Renal pelvis (tissue), 4 donors: Measurements from ENCODE around the gene MAD1L1. TPM values are rescaled to one million over a fixed set of nuclear protein-coding genes. Genes with fewer than 3 reads are reported as not detected.

ENCODE experiments used
- DNase-seq: peaks from one replicate; pipeline ENCODE4 v3.0.0-alpha.2; 2013
- polyA plus RNA-seq, 3 donors: library from polyadenylated mRNA; unstranded; fragments of 120-200 nt; gene quantifications; one replicate each; pipeline ENCODE4 v1.2.1, GENCODE V29; 2013; ENCODE audit not compliant: insufficient read length in 3 of 3

MAD1L1 gene
- polyA plus RNA-seq, 3 donors = 27.0 to 27.6 (median 27.3) TPM

- DNase-seq = no peak
Measured at GRCh38 chr7:2105280-2105679, 127.5 kb downstream of the MAD1L1 start.

DNA sequence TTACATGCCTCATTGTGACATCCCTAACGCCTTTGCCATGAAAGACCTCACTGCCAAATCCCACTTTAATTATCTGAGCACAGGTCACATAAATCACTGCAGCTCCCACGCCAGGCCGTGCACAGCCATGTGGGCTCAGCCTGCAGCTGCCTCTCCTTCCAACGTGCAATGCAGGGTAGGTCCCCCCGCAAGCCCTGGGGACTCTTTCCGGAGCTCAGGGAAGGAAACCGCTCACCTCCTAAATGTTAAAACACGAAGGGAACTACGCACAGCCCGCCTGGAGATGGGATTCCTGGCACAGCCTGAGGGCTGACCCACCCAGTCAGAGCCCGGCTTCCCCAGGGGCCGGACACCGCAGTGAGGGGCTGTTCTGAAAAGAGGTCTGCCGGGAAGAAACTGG, 128.0 kb downstream of the MAD1L1 start:
- DNase-seq = peak; percentile 77

DNA sequence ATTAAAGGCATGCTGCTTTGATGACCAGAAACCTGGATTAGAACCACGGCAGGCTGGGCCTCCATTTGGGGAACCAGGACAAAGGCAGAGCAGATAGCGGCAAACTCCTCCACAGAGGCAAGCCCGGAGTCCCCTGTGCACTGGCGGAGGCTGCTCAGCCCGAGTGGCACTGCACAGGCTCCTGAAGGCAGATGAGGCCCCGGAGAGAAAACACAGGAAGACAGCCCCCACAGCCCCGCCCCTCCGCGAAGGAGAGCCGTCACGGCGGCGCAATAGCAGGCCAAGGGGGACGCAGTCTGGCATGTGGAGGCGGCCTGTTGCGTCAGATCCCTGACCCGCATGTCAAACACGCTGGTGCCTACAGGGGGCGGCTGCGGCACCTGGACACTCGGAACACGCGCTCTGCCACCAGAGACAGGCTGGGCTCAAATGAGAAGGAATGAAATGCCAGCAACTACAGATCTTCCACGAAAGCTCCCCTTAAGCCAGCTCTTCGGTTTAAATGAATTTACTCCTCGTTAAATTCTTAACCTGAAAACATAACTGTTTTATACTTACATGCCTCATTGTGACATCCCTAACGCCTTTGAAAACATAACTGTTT, 128.5 kb downstream of the MAD1L1 start:
- DNase-seq = peak; percentile 87

DNA sequence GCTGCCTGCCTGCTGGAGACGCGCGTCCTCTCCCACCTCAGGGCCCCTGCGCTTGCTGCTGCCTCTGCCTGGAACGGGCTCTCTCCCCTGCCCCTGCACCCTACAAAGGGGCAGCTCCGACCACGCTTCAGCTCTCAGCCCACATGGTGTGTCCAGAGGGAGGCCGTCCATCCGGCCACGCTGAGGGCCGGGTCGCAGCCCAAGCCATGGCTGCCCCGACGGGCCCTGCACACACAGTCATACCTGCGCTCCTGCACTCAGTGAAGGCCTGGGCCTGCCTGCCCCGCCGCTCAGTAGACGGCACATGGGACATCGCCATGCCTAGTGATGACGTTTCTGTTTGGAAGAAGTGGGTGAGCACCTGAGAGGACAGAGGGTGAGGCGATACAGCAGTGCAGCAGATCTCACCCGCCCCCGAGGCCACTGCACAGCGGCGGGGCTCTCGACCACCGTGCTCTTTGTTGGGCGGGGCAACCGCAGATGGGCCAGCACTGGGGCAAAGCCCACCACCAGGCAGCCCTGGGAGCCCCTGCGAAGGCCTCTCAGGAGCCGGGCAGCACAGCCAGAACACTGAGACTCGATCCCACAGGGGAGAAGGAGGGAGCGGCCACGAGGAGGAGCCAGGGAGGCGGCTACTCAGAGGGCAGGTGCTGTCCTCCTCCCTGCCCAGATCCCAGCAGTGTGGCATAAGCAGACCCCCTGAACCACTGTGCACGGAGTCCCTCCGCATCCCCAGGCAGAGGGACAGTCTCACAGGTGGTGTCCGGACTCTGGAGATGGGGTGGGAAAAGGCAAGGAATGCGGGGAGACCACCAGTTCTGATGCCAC, 129.5 kb downstream of the MAD1L1 start:
- no peak for DNase-seq

GRCh38 chr7:2102375-2102723, 130.4 kb downstream of the MAD1L1 start:
- no peak for DNase-seq

GRCh38 chr7:2101630-2102374, 130.9 kb downstream of the MAD1L1 start:
- DNase-seq = no peak

DNA sequence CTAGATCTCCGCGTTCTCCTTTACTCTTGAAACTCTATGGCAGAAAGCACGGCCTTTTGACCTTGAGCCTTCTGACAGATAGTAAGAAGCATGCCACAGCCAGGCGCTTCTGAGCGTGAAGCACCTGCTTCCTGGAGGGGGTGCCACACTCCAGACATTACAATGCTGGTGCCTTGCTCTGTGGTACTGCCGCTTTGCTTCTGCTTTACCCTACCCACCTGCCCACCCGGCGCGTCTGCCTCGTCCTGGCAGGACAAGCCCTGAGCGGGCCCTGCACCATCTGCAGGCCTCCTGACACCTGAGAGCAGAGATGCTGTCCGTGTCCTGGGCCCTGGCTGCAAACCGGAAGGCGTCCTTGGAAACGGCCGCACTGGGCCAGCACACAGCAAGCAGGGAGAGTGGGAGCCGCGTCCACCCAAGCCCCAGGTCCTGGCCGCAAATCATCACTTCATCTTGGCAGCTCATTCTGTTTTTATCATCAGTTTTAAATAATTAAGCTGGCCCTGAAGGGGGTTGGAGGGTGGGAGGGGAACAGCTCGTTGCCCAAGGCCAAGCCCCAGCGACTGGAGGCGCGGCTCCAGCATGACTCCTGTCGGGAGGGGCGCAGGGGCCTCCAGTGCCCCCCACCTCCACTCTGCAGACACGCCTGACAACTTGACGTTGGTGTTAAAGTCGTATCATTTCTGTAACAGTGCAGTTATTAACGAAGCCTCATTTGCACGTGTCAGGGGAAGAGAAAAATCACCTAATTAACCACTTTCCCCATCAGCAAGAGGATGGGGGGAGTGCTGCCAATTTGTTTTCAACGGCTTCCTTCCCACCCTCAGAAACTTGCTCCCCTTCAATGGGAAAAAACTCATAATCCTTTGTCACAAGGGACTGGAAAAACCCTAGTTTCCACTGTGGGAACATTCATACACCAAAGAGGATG, 132.2 kb downstream of the MAD1L1 start:
- no peak for DNase-seq

DNA sequence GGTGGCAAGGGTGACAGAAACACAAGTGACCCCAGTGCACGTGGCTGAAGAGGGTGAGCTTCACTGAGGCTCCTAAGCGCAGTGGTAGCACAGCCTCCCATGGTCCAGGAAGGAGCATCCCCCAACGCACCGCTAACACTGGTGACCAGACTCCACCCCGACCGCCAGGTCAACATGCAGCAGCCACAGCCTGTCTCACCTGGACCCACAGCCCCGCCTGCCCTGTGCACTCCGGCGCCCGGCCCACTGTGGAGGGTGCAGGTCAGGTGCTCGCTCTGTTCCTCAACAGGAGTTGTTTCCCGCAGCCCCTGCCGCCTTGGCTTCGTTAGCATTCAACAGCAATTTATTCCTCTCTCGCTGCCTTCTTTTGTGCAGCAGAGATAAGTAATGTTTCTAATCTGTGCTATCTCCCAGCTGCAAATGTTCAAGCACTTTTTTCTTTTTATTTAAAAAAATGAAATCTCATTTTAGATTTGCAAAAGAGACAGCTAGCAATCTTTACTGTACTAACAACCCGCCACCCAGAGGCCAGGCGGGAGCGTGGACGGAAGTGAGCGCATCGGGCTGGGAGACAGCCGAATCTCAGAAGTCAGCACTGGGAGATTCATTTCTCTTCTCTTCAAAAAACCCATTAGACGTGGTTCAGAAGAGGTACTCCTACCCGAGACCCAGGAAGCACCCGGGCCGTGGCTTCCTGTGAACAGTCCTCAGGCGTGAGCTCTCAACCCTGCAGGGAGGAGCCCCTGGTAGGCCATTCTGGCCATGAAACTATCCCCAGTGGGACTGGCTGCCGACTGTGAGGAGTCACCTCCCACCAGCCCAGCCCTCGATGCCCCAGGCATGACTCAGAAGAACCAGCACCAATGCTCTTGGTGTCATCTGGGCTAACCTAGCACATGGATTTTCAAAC, 133.4 kb downstream of the MAD1L1 start:
- no peak for DNase-seq

GRCh38 chr7:2098496-2098895, 134.2 kb downstream of the MAD1L1 start:
- no peak for DNase-seq

GRCh38 chr7:2098056-2098455, 134.7 kb downstream of the MAD1L1 start:
- no peak for DNase-seq

GRCh38 chr7:2097492-2097891, 135.3 kb downstream of the MAD1L1 start:
- no peak for DNase-seq

DNA sequence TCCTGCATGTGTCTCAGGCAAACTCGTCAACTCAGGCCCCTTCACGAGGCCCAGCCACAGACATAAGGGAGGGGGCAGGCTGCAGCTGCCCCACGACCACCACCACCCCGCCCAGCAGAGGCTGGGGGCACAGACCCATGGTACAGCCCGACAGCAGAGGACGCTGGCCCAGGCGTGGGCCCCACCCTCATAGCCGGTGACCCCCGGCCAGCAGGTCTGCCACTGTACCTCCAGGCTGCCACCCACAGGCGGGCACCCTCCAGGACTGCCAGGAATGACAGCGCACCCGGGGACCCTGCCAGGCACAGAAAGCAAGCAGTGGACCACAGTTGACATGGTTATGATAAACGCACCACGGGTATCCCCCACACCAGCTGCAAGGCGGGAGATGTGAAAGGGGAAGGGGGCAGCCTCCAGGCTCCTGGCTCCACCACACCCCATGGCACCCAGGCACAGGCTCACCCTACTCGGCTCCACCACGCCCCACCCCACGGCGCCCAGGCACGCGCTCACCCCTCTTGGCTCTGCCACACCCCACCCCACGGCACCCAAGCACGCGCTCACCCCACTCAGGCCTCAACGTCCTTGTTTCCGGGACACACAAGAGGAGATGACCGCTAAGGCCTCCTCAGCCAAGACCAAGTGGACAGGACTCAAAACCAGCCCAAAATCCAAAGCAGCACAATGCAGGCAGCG, 135.9 kb downstream of the MAD1L1 start:
- no peak for DNase-seq

- DNase-seq = no peak
Measured at GRCh38 chr7:2095436-2095835, 137.3 kb downstream of the MAD1L1 start.

DNA sequence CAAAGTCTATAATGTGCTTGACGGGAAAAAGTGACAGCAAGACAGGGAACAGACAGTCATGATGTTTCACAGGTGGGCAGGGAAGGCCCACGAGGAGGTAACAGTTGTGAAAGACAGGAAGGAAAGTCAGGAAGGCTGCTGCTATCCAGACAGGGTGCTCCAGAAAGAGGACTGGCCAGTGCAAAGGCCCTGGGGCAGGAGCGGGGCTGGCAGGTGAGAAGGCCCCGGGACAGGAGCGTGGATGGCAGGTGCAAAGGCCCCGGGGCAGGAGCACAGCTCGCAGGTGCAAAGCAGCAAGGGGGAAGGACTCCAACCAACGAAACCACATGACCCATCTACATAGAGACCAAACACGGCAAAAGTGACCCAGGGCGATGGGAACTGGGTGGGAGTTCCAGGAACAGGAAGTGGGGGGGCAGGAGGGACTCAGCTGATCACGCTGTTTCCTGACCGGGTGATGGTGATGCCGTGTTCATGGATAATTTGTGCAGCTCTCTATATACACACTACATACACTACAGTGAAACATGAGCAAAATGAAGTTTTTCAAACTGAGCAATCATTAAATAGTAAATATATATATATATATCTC, 138.2 kb downstream of the MAD1L1 start:
- no peak for DNase-seq

- DNase-seq = no peak
Measured at GRCh38 chr7:2093843-2094220, 138.9 kb downstream of the MAD1L1 start.

DNA sequence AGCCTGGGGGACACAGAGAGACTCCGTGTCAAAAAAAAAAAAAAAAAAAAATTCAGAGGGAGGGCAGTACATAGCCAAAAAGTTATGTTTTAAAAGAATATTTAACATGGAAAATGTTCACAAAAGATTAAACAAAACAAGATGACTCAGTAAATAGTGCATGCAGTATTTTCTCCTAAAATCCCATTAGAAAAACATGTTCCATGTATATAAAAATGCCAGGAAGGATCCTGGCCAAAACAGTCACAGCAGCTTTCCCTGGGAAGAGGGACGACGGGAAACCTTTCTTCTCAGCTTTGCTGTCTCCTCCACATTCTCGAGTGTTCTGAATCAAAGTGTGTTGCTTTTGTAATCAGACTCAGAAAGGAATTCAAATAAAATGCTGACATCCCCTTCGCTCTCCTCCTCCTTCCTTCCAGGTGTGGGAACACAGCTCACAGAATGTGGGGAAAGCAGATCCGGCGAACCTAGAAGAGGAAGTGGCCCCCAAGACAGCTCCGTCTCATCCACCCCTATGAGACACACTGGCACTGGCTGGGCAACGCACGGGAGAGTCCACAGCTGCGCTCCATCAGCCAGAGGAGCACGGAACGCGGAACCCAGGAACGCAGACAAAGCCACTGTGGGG, 139.4 kb downstream of the MAD1L1 start:
- DNase-seq = no peak

DNA sequence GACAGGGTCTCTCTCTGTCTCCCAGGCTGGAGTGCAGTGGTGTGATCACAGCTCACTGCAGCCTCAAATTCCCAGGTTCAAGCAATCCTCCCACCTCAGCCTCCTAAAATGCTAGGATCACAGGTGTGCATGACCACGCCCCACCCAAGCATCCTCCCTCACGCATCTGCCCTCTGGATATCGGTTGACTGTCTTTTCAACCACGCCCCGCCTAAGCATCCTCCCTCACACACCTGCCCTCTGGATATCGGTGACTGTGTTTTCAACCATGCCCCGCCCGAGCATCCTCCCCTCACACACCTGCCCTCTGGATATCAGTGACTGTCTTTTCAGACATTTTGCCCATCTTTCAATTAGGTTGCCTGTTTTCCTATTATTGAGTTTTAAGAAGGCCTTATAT, 140.5 kb downstream of the MAD1L1 start:
- DNase-seq = no peak

DNA sequence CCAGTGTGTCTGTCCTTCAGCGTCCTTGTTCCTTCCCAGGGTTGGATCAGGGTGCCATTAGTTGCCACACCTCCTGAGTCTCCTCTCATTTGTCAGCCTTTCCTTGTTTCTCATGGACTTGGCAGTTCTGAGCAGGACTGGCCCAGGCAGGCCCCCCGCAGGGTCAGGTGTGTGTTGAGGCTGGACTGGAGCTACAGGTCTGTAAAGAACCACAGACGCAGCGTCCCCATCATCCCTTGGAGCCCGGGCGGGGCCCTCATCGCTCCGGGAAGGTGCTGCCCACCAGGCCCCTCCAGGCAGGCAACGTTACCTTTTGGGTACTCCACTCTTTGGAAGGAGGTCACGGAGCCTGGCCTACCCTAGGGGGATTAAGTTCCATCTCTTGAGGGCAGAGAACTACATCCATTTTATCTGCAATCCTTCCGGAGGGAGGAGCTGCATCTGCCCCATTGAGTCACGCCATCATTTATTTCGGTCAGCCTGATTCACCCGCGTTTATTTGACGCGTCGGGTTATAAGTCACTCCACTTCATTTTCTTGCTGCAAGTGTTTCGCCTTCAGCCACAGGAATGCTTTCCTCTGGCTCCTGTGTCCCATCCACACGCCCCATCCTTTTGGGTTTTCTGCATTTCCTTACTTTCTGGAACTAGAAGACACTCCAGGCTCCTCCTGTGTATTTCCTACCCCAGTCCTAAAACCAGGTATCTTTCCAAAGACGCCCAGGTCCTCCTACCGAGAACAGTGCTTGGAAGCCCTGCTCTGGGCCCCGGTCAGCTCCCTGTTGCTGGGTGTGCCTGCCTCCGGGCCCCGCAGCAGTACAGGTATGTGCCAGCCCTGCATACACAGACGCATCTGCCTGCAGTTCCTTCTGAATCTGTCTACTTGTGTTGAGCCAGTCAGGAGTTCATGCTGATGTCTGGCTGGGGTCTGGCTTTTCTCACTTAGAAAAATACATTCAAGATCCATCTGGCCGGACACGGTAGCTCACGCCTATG, 141.9 kb downstream of the MAD1L1 start:
- no peak for DNase-seq
